ENCODE measurements around the gene ANKRD2.

The ANKRD2 gene

GRCh38 chr10:97598407-97599271, 26.1 kb downstream of the ANKRD2 start:
- no peak for DNase-seq

- DNase-seq = no peak
These were observed 26.7 kb downstream of the ANKRD2 start for GRCh38 chr10:97599272-97599619.

- DNase-seq = no peak
These were observed 28.0 kb downstream of the ANKRD2 start for GRCh38 chr10:97600616-97601015.

GRCh38 chr10:97601268-97602215, 29.0 kb downstream of the ANKRD2 start:
- no peak for DNase-seq

GRCh38 chr10:97607095-97607636, 34.6 kb downstream of the ANKRD2 start:
- DNase-seq = no peak

GRCh38 chr10:97608991-97609561, 36.5 kb downstream of the ANKRD2 start:
- no peak for DNase-seq

GRCh38 chr10:97611473-97611872, 38.9 kb downstream of the ANKRD2 start:
- DNase-seq = no peak

- DNase-seq = peak; percentile 46
These were observed 39.8 kb downstream of the ANKRD2 start for GRCh38 chr10:97612386-97612785.

- no peak for DNase-seq
These were observed 45.7 kb downstream of the ANKRD2 start for GRCh38 chr10:97618285-97618684.

GRCh38 chr10:97618733-97619132, 46.2 kb downstream of the ANKRD2 start:
- no peak for DNase-seq

GRCh38 chr10:97623277-97623676, 50.7 kb downstream of the ANKRD2 start:
- no peak for DNase-seq

- DNase-seq = no peak
These were observed 55.2 kb downstream of the ANKRD2 start for GRCh38 chr10:97627731-97628130.

GRCh38 chr10:97628228-97628627, 55.6 kb downstream of the ANKRD2 start:
- DNase-seq = no peak

GRCh38 chr10:97629289-97629688, 56.7 kb downstream of the ANKRD2 start:
- no peak for DNase-seq

GRCh38 chr10:97631098-97631497, 58.5 kb downstream of the ANKRD2 start:
- DNase-seq = no peak

GRCh38 chr10:97632949-97633884, 60.6 kb downstream of the ANKRD2 start, which contains the start of gene MORN4:
TSS of gene MORN4 (minus strand) at chr10:97633500. CDS start at chr10:97619653, 13,847 bp downstream.
- DNase-seq = peak; percentile 97

All from suppressor macrophage treated with lipopolysaccharide for 4 hours (primary cell).